H9 (cell line): ENCODE data around the gene KDM5B. TPM values are rescaled to one million over a fixed set of nuclear protein-coding genes. Genes with fewer than 3 reads are reported as not detected.

Experiments
- DNase-seq: peaks from one replicate; pipeline ENCODE4 v3.0.0-alpha.2; 2017
- H2AFZ ChIP-seq: one replicate; pipeline ENCODE4 v1.6.1; 2013; ENCODE audit warnings: mild to moderate bottlenecking, low read length, control low read depth, moderate library complexity
- H2AK5ac ChIP-seq: 2 replicates; pipeline ENCODE4 v1.6.1; 2013; ENCODE audit warnings: low read length, control low read depth, mixed read lengths; ENCODE audit not compliant: insufficient read length
- H2BK120ac ChIP-seq: one replicate; pipeline ENCODE4 v1.6.1; 2013; ENCODE audit warnings: low read depth, mild to moderate bottlenecking, low read length, control low read depth, inconsistent platforms; ENCODE audit not compliant: poor library complexity, severe bottlenecking
- H2BK12ac ChIP-seq: 2 replicates; pipeline ENCODE4 v1.6.1; 2013; ENCODE audit warnings: low read length, control low read depth, mixed read lengths, low read depth; ENCODE audit not compliant: insufficient read length
- H2BK15ac ChIP-seq: 2 replicates; pipeline ENCODE4 v1.6.1; 2013; ENCODE audit warnings: low read depth, low read length, control low read depth
- H2BK20ac ChIP-seq: one replicate; pipeline ENCODE4 v1.6.1; 2013; ENCODE audit warnings: low read depth, mild to moderate bottlenecking, low read length, control low read depth, inconsistent platforms; ENCODE audit not compliant: poor library complexity, severe bottlenecking
- H2BK5ac ChIP-seq: 2 replicates; pipeline ENCODE4 v1.6.1; 2013; ENCODE audit warnings: low read length, control low read depth, mixed read lengths; ENCODE audit not compliant: insufficient read length
- H3K14ac ChIP-seq: 2 replicates; pipeline ENCODE4 v1.6.1; 2013; ENCODE audit warnings: low read length, control low read depth; ENCODE audit not compliant: insufficient read depth
- H3K18ac ChIP-seq: 2 replicates; pipeline ENCODE4 v1.6.1; 2013; ENCODE audit warnings: low read depth, mild to moderate bottlenecking, mixed read lengths, low read length, control low read depth; ENCODE audit not compliant: insufficient read length
- H3K23ac ChIP-seq: 2 replicates; pipeline ENCODE4 v1.6.1; 2013; ENCODE audit warnings: low read length, control low read depth, mixed read lengths, low read depth; ENCODE audit not compliant: insufficient read length
- H3K23me2 ChIP-seq: 2 replicates; pipeline ENCODE4 v1.6.1; 2013; ENCODE audit warnings: low read depth, mild to moderate bottlenecking, mixed read lengths, low read length, control low read depth; ENCODE audit not compliant: insufficient read length, poor library complexity, severe bottlenecking
- H3K27ac ChIP-seq: 2 replicates; pipeline ENCODE4 v1.5.1; 2013; ENCODE audit warnings: low read length, control low read depth, mixed read lengths, low read depth; ENCODE audit not compliant: insufficient read length
- H3K27me3 ChIP-seq: 2 replicates; pipeline ENCODE4 v1.6.1; 2013; ENCODE audit warnings: low read length, control low read depth, inconsistent platforms; ENCODE audit not compliant: insufficient read depth
- H3K4ac ChIP-seq: 2 replicates; pipeline ENCODE4 v1.6.1; 2013; ENCODE audit warnings: low read depth, mild to moderate bottlenecking, control low read depth, inconsistent platforms, low read length, moderate library complexity
- H3K4me1 ChIP-seq: 2 replicates; pipeline ENCODE4 v1.6.1; 2013; ENCODE audit warnings: low read length, control low read depth, inconsistent platforms; ENCODE audit not compliant: insufficient read depth
- H3K4me2 ChIP-seq: 2 replicates; pipeline ENCODE4 v1.6.1; 2013; ENCODE audit warnings: low read length, control low read depth, mixed read lengths; ENCODE audit not compliant: insufficient read length, insufficient read depth
- H3K56ac ChIP-seq: 2 replicates; pipeline ENCODE4 v1.6.1; 2013; ENCODE audit warnings: low read depth, mild to moderate bottlenecking, mixed read lengths, low read length, control low read depth; ENCODE audit not compliant: insufficient read length
- H3K79me1 ChIP-seq: 2 replicates; pipeline ENCODE4 v1.6.1; 2013; ENCODE audit warnings: low read depth, mild to moderate bottlenecking, moderate library complexity, low read length, control low read depth, inconsistent platforms; ENCODE audit not compliant: insufficient read depth, poor library complexity, severe bottlenecking
- H3K79me2 ChIP-seq: 2 replicates; pipeline ENCODE4 v1.6.1; 2013; ENCODE audit warnings: low read length, control low read depth, inconsistent platforms; ENCODE audit not compliant: insufficient read depth
- H3K9ac ChIP-seq: 2 replicates; pipeline ENCODE4 v1.6.1; 2013; ENCODE audit warnings: low read length, control low read depth, mixed read lengths; ENCODE audit not compliant: insufficient read length; ENCODE audit errors: extremely low read depth
- H3K9me3 ChIP-seq: one replicate; pipeline ENCODE4 v1.6.1; 2013; ENCODE audit warnings: low read depth, low read length, inconsistent platforms; ENCODE audit not compliant: control insufficient read depth
- H3T11ph ChIP-seq: one replicate; pipeline ENCODE4 v1.6.1; 2013; ENCODE audit warnings: mild to moderate bottlenecking, low read length, control low read depth, inconsistent platforms
- H4K20me1 ChIP-seq: one replicate; pipeline ENCODE4 v1.6.1; 2013; ENCODE audit not compliant: control insufficient read depth, insufficient read length, insufficient read depth
- H4K5ac ChIP-seq: 2 replicates; pipeline ENCODE4 v1.6.1; 2013; ENCODE audit warnings: low read depth, mild to moderate bottlenecking, mixed read lengths, low read length, control low read depth; ENCODE audit not compliant: insufficient read length
- H4K8ac ChIP-seq: replicated peaks from 2 replicates; pipeline ENCODE4 v1.6.1; 2013; ENCODE audit warnings: low read length, control low read depth, mixed read lengths, low read depth; ENCODE audit not compliant: insufficient read length
- H4K91ac ChIP-seq: 2 replicates; pipeline ENCODE4 v1.6.1; 2013; ENCODE audit warnings: low read depth, mild to moderate bottlenecking, moderate library complexity, mixed read lengths, low read length, control low read depth; ENCODE audit not compliant: insufficient read length
- H3K27ac Mint-ChIP-seq, 3 experiments: 2 replicates in 2 of 3; 3 replicates in 1 of 3; pipeline ENCODE4 v1.8.0; 2020 to 2021; ENCODE audit warnings: mixed read lengths in 3 of 3, mild to moderate bottlenecking in 1 of 3, moderate library complexity in 1 of 3
- H3K27me3 Mint-ChIP-seq: 2 replicates; pipeline ENCODE4 v1.8.0; 2021; ENCODE audit warnings: low read depth, mild to moderate bottlenecking, moderate library complexity, mixed read lengths
- H3K36me3 Mint-ChIP-seq, 3 experiments: 2 replicates in 2 of 3; 3 replicates in 1 of 3; pipeline ENCODE4 v1.8.0; 2020 to 2021; ENCODE audit warnings: low read depth in 3 of 3, mixed read lengths in 3 of 3; ENCODE audit not compliant: insufficient read depth in 1 of 3
- H3K4me1 Mint-ChIP-seq, 2 experiments: 2 replicates each; pipeline ENCODE4 v1.8.0; 2020; ENCODE audit warnings: mixed read lengths in 2 of 2
- H3K4me3 Mint-ChIP-seq, 2 experiments: 2 replicates in 1 of 2; 3 replicates in 1 of 2; pipeline ENCODE4 v1.8.0; 2020 to 2021; ENCODE audit warnings: mild to moderate bottlenecking in 2 of 2, mixed read lengths in 2 of 2, moderate library complexity in 1 of 2
- H3K9me3 Mint-ChIP-seq, 2 experiments: 2 replicates in 1 of 2; 3 replicates in 1 of 2; pipeline ENCODE4 v1.8.0; 2020; ENCODE audit warnings: mild to moderate bottlenecking in 2 of 2, mixed read lengths in 2 of 2, moderate library complexity in 1 of 2
- CTCF ChIP-seq: fragments of 200-600 bp; sonication (generic); conservative IDR thresholded peaks from 3 replicates; pipeline ENCODE4 v1.8.0; 2021; ENCODE audit warnings: antibody characterized with exemption, mild to moderate bottlenecking
- WGBS: extraction: QIAGEN DNeasy Blood & Tissue Kit; methylation state at CpG from one replicate; pipeline ENCODE4 v1.1.7; 2013; ENCODE audit warnings: missing lambda C conversion rate, low lambda C conversion rate, mixed read lengths; ENCODE audit not compliant: insufficient read length; ENCODE audit errors: extremely low coverage; 5-methylcytosine and 5-hydroxymethylcytosine counted together
- total RNA-seq: library from RNA; stranded (reverse); gene quantifications from 2 replicates; pipeline ENCODE4 v1.2.1, GENCODE V29; 2021

KDM5B gene
- total RNA-seq, 1 experiment from 2014 or later: 210 TPM

GRCh38 chr1:202857136-202857610 is 49.0 kb upstream of the KDM5B start:
- no peak overlapping the region for H2AFZ ChIP-seq
- no CpG with 5 or more reads among the region's 4 CpGs for WGBS
- H3T11ph ChIP-seq: no peak overlapping the region
- no peaks in the 10 kb centered on the region for H3K27me3 Mint-ChIP-seq
- H2BK15ac ChIP-seq: no peak overlapping the region
- no peaks in the 10 kb centered on the region for H4K20me1 ChIP-seq
- no peak overlapping the region for H4K91ac ChIP-seq
- DNase-seq: no peak
- no peaks in the 10 kb centered on the region for H3K9me3 Mint-ChIP-seq
- no peak overlapping the region for H3K56ac ChIP-seq
- H3K79me1 ChIP-seq: peaks cover 11% of the 10 kb centered on the region
- no peak for TF ChIP-seq CTCF
- H4K5ac ChIP-seq: no peak overlapping the region
- H2AK5ac ChIP-seq: no peak overlapping the region
- no peaks in the 10 kb centered on the region for H3K9me3 ChIP-seq
- no peak overlapping the region for H3K14ac ChIP-seq
- peaks cover 11 to 16% of the 10 kb centered on the region in 2 experiments for H3K4me1 Mint-ChIP-seq
- no peak overlapping the region for H2BK12ac ChIP-seq
- no peak overlapping the region for H3K4me3 Mint-ChIP-seq
- peaks cover 4% of the 10 kb centered on the region for H3K23me2 ChIP-seq
- H3K27me3 ChIP-seq: no peaks in the 10 kb centered on the region
- H3K4me1 ChIP-seq: 0 out of 2 replicates have a peak, but pooled peaks cover 2% of the 10 kb centered on the region
- H3K36me3 Mint-ChIP-seq: peaks cover 18 to 56% (median 46%) of the 10 kb centered on the region in 3 experiments; a peak in 6 of 7 replicates
- no peak overlapping the region for H2BK5ac ChIP-seq
- no peak overlapping the region for H2BK20ac ChIP-seq
- H4K8ac ChIP-seq: no peak overlapping the region
- H3K79me2 ChIP-seq: peaks cover 3% of the 10 kb centered on the region; the same call in 1 of the 2 replicates
- no peak overlapping the region for H3K18ac ChIP-seq
- H3K27ac ChIP-seq: no peak overlapping the region
- no peak overlapping the region for H2BK120ac ChIP-seq
- H3K4me2 ChIP-seq: no peak overlapping the region
- no peak overlapping the region for H3K9ac ChIP-seq
- no peak overlapping the region for H3K23ac ChIP-seq
- H3K27ac Mint-ChIP-seq: no peak overlapping the region
- no peak overlapping the region for H3K4ac ChIP-seq
